ENCODE data around the gene CCNF. TPM values are rescaled to one million over a fixed set of nuclear protein-coding genes. Genes with fewer than 3 reads are reported as not detected.

CCNF gene
- total and polyA plus RNA-seq, 9 of the 15 experiments (the other 6 are each of a cell fraction or from before 2014, with no cell fraction given): 4.1 to 70.1 (median 29.5) TPM

DNA sequence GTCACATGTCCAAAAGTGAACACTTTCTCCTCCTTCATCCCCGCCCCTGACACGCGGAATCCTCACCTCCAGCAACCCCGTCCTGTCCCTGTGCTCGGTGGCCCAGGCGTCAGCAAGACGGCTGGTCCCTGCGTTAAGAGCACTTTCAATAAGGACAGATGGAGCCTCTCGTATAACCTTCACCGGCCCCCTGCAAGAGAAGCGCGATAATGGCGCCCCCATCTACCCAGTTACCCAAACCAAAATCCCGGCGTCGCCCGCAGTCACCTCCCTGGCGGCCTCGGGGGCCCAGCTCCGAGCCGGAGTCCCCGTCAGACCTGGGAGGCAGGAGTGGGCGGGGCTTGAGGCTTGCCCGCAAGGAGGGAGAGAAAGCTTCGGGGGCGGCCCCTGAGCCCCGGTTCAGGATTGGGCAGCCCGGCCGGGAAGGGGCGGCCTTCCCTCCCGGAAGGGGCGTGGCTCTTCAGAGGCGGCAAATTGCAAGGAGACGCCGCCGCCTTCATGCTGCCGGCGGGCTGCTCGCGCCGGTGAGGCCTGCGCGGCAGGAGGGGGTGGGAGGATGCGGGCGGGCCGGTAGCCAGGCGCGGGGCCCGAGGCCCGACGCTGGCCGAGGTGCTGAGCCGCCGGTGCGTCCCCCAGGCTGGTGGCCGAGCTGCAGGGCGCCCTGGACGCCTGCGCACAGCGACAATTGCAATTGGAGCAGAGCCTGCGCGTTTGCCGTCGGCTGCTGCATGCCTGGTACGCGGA is 30.6 kb downstream of the CCNF start, which contains the start of gene TEDC2 (continued):
- TF ChIP-seq, protein P1, sequence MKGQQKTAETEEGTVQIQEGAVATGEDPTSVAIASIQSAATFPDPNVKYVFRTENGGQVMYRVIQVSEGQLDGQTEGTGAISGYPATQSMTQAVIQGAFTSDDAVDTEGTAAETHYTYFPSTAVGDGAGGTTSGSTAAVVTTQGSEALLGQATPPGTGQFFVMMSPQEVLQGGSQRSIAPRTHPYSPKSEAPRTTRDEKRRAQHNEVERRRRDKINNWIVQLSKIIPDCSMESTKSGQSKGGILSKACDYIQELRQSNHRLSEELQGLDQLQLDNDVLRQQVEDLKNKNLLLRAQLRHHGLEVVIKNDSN (CRISPR knock-in tag; IDR thresholded peaks at IDR 0.05): peak; percentile 68
- TF ChIP-seq, protein P2, sequence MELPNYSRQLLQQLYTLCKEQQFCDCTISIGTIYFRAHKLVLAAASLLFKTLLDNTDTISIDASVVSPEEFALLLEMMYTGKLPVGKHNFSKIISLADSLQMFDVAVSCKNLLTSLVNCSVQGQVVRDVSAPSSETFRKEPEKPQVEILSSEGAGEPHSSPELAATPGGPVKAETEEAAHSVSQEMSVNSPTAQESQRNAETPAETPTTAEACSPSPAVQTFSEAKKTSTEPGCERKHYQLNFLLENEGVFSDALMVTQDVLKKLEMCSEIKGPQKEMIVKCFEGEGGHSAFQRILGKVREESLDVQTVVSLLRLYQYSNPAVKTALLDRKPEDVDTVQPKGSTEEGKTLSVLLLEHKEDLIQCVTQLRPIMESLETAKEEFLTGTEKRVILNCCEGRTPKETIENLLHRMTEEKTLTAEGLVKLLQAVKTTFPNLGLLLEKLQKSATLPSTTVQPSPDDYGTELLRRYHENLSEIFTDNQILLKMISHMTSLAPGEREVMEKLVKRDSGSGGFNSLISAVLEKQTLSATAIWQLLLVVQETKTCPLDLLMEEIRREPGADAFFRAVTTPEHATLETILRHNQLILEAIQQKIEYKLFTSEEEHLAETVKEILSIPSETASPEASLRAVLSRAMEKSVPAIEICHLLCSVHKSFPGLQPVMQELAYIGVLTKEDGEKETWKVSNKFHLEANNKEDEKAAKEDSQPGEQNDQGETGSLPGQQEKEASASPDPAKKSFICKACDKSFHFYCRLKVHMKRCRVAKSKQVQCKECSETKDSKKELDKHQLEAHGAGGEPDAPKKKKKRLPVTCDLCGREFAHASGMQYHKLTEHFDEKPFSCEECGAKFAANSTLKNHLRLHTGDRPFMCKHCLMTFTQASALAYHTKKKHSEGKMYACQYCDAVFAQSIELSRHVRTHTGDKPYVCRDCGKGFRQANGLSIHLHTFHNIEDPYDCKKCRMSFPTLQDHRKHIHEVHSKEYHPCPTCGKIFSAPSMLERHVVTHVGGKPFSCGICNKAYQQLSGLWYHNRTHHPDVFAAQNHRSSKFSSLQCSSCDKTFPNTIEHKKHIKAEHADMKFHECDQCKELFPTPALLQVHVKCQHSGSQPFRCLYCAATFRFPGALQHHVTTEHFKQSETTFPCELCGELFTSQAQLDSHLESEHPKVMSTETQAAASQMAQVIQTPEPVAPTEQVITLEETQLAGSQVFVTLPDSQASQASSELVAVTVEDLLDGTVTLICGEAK (IDR thresholded peaks at IDR 0.05): peak; percentile 81
- TF ChIP-seq, protein P2 (CRISPR knock-in tag; IDR thresholded peaks at IDR 0.05): no peak
- TF ChIP-seq, protein P3, sequence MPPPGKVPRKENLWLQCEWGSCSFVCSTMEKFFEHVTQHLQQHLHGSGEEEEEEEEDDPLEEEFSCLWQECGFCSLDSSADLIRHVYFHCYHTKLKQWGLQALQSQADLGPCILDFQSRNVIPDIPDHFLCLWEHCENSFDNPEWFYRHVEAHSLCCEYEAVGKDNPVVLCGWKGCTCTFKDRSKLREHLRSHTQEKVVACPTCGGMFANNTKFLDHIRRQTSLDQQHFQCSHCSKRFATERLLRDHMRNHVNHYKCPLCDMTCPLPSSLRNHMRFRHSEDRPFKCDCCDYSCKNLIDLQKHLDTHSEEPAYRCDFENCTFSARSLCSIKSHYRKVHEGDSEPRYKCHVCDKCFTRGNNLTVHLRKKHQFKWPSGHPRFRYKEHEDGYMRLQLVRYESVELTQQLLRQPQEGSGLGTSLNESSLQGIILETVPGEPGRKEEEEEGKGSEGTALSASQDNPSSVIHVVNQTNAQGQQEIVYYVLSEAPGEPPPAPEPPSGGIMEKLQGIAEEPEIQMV (tag; conservative IDR thresholded peaks at IDR 0.05; ENCODE audit: low read depth): no peak
- peak; percentile 61; the same call in 1 of the 2 replicates for TF ChIP-seq SMAD4 (CRISPR knock-in tag; conservative IDR thresholded peaks at IDR 0.05)
- TF ChIP-seq, protein P4, sequence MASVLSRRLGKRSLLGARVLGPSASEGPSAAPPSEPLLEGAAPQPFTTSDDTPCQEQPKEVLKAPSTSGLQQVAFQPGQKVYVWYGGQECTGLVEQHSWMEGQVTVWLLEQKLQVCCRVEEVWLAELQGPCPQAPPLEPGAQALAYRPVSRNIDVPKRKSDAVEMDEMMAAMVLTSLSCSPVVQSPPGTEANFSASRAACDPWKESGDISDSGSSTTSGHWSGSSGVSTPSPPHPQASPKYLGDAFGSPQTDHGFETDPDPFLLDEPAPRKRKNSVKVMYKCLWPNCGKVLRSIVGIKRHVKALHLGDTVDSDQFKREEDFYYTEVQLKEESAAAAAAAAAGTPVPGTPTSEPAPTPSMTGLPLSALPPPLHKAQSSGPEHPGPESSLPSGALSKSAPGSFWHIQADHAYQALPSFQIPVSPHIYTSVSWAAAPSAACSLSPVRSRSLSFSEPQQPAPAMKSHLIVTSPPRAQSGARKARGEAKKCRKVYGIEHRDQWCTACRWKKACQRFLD (CRISPR knock-in tag; IDR thresholded peaks at IDR 0.05): peak; percentile 61; the same call in 1 of the 2 replicates

All from K562 (cell line).